GM18867 (cell line): ENCODE data around the gene RNASE11.
"Not testable (repeated sequence)": the region's sequence is repeated elsewhere in the genome, so short reads cannot be mapped to it uniquely, and the experiment has no call there.

Experiments used
- ATAC-seq: cut with Tn5 transposase; IDR thresholded peaks from one replicate; pipeline ENCODE4 v1.9.1; 2021; ENCODE audit warnings: mild to moderate bottlenecking, moderate library complexity; ENCODE audit not compliant: unreplicated experiment

The RNASE11 gene

GRCh38 chr14:20587489-20588154 lies at the start of gene RNASE11:
Gene RNASE11, minus strand, starts transcription at chr14:20588001.
- no peak for ATAC-seq

DNA sequence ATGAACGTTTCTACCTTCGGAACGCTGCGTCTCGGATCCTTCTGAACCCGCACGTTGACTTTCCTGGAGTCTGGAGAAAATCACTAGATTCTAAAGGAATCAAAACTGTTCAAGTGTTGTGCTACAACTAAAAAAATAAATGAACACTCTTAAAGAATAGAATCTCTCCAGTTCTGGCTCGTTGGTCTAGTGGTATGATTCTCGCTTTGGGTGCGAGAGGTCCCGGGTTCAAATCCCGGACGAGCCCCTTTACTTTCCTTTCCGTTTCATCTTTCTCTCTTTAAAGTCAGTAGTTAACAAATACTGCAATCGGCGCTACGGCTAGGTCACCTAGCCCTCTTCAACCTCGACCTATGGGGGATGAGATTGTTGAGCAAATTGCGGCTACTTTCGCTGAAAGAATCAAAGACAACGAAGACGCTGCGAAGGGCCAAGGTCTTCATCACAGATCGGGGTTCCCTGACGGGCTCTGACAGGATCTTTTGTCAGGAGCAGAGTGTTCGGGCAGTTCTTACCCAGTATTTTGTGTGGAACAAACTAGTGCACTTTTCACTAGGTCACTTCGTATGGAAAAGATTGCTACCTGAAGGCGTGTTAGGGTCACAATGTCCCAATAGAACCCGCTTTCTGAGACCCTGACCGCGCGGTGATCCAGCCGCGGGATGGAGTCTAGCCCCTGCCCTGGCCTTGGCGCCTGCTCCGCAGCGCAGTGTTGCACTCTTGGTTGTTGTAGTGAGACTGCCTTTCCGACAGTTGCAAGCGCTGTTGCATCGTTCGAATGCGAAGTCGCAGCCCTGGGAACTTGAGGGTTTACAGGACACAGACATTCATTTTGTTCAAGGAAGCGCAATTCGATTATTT lies 45.3 kb upstream of the RNASE11 start:
- peak; percentile 72 for ATAC-seq

DNA sequence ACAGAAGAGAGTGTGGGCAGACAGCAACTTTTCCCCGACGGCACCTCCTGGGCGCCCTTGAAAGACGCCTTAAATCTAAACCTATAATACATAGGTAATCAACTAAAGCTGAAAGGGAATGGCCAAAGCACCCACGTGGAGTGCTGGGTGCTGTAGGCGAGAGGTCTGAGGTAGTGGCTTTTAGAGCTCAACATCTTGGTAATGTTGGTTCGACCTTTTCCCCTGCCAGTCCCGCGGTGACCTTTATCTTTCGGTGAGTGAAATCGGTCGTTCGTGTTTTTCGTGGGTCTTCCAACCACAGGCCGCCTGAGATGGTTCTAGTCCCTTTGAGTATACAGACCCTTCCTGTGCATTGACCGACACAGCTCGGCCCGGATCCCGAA lies 44.6 kb upstream of the RNASE11 start:
- peak; percentile 19 for ATAC-seq

GRCh38 chr14:20631880-20632389 lies 44.1 kb upstream of the RNASE11 start:
- ATAC-seq, result no peak

DNA sequence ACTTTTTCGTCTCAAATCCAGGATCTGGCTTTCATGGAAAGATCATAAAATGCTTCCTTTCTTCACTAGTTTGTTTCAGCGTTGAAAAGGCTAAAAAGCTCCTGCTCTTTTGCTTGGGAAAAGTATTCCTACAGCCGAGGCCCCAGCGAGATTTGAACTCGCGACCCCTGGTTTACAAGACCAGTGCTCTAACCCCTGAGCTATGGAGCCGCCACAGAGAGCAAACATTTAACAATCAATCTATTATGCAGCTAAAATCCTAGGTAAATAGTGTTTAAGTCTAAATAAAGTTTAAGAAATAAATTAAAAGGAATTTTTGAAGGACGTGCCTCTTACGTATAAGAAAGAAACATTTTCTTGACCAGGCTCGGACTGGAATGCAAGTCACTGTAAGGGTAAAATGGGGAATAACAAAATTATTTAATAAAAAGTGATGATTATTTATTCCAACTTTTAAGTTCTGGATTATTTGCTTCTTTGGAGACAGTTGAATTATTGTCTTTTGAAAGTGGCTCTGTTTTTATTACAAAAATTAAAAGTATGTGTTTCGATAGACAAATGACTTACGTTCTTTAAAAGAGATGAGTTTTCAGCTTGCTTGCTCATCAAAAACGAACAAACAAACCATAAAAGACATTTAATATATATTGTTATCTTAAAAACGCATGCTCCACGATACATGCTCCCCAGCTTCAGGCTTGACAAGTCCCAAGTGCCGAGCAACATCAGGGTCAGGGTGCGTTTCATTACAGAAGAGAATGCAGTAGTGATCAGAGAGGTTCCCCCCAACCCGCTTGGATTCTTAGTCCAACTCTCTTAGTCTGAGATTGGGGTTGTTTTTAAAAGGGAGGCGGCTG lies 43.5 kb upstream of the RNASE11 start:
- ATAC-seq, result no peak

DNA sequence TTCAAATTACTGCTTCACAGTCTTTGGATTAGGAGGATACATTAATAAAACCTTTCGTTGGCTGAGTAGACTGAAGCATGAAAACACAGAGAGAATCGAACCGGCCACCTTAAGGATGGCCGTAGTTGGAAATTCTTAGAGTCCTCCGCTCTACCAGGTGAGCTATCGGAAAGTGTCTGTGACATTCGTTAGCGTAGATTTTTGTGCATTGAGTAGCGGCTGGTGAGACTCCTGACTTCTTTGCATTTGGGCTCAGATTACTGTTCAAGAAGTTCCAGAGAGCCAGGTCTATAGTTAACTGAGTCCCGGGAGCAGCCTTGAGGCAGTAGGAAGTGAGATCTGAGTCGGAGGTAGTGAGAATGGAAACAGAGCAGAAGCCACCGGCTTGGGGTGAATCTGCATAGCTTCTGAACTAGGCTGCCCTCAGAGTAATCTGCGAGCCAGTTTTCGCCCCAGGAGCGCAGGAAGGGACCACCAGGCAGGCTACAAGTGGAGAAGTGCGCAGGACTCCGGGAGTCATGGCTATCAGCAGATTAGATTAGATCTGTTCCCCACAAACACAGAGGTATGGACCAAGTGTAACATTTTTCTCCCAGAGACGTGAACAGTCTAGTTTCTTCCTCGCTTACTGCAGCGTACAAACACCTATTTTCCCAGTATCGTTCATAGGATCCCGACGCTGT lies 42.7 kb upstream of the RNASE11 start:
- no peak for ATAC-seq

DNA sequence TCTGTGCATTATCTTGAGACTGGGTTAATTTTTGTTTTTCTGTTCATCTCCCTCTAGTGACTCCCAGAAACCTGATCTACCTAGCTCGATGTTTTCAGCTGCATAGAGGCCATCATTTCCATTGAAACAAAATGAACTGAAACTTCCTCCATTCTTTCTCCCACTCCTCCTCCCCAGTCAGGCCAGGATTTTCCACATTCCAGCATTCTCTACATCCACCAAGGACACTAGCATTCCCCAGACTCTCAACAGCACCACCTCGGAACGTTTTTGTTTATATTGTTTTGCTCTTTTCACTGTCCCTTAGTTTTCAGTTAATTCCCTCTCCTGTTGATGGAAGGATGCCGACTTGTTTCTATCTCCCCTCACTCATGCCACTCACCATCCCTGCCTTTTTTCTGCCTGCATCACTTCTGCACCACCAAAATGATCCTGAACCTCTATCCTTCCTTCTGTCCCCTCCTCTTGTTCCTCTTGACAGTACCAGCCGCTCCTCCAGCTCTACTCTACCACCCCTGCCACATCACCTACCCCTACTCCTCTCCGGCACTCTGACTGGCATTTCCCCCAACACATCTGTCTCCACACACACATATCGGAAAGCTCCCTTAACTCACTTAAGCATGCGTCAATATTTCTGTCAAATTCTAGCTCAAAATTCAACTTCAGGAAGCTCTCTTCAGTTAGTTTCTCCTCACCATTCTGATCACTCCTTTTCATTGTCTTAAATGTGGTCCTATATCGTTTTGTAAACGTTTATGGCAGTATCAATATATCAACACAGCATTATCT lies 40.5 kb upstream of the RNASE11 start:
- no peak for ATAC-seq

GRCh38 chr14:20627346-20628027 lies 39.7 kb upstream of the RNASE11 start:
- no peak for ATAC-seq

GRCh38 chr14:20626274-20626673 lies 38.5 kb upstream of the RNASE11 start:
- ATAC-seq, result no peak

DNA sequence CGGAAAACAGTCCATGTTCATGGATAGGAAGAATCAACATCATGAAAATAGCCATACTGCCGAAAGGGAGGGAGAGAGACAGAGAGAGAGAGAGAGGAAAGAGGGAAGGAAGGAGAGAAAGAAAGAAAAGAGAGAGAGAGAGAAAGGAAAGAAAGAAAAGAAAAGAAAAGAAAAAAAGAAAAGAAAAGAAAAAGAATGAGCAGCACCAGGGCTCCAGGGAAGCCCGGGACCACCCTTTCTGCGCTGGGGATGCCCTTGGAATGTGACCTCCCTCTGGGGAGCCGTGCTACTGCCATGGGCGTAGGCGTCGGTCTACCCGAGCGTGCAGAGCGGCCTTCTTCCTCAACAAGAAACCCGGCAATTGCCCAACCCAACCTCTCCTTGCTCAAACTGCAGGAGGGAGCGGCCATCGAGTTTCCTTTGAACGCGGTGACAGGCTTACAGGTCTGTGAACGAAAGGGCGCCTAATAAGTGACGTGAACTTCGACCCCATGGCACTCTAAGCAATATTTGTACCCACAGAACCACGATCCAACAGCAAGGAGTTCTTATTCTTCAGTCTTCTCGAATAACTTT lies 36.8 kb upstream of the RNASE11 start:
- no peak for ATAC-seq

DNA sequence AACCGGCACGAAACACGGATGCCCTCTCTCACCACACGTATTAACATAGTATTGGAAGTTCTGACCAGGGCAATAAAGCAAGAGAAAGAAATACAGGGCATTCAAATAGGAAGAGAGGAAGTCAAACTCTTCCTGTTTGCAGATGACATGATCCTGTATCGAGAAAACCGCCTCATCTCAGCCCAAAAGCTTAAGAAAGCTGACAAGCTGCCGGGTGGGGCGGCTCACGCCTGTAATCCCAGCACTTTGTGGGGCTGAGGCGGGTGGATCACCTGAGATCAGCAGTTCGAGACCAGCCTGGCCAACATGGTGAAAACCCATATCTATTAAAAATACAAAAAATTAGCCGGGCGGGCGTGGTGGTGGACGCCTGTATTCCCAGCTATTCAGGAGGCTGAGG lies 36.0 kb upstream of the RNASE11 start:
- no peak for ATAC-seq

- no peak for ATAC-seq
Observed at GRCh38 chr14:20622816-20623291, 35.1 kb upstream of the RNASE11 start.

DNA sequence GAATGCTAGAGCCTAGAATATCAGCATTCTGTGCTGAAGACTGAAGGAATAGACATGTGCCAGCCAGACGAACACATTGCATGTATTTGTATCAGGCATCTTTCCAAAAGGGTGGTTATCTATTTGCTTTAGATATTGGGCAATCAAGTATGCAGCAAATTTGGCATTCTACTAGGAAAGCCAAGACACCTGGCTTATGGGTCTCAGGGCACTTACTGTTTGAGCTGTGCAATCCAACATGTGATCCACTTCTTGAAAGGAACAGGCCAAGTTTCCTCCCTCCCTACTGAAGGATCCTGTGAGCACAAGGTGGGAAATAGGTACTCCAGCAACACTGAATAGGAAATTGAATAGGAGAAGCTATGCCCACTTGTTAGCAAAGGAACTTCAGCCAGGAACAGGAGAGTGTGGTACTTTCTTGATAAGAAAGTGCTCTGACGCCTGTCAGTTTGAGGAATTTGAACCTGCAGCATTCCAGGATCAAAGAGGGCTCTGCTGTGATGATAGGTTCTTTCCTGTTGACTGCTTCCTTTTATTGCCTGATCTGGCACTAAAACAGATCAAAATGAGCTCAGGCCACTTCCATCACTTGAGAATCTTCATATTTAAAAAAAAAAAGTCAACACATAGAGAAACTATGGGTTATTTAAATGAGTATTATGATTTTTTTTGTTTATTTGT lies 33.1 kb upstream of the RNASE11 start:
- ATAC-seq, result no peak

- ATAC-seq, result not testable (repeated sequence)
Observed at GRCh38 chr14:20619688-20620087, 31.9 kb upstream of the RNASE11 start.

DNA sequence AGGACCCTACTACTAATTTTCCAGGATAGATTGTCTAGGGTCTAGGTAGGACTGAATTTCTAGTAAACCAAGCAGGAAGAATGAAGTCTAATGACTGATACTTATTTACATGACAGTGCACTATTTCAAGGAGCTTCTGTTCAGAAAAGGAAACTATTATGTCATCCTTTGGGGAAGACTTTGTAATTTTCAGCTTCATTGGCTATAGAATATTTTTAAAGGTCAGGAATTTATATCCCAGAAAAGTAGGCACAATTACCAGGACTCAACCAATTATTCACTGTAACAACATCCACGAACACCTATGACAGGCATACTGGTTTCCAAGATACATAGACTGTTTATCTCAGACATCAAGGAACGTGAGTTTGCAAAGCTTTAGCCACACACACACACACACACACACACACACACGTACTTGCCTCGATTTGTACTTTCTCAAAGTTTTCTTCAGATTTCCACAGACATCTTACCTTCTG lies 30.5 kb upstream of the RNASE11 start:
- ATAC-seq, result no peak

GRCh38 chr14:20617138-20618003 lies 29.6 kb upstream of the RNASE11 start:
- ATAC-seq, result peak; percentile 23

DNA sequence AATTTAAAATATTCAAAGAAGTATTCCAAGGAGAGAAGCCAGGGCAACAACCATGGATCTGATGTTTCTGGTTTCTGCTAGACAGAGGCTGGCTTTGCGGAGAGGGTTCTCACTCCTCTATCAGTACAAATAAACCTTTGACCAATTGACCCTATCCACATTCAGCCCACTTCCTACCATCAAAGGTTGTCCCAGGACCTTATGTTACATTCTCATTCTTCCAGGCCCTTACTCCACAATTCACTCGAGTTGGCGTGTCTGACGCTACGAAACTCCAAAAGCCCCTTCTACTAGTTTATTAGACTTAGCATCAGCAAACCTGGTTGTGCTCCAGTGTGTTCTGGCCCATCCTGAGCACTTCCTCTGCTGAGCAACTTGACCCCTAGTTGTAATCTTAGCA lies 28.2 kb upstream of the RNASE11 start:
- ATAC-seq, result no peak
